ENCODE data around the gene KEL.

The KEL gene

GRCh38 chr7:142927085-142927745, 34.9 kb downstream of the KEL start:
- DNase-seq = no peak

GRCh38 chr7:142925413-142925812, 36.8 kb downstream of the KEL start:
- no peak for DNase-seq

- no peak for DNase-seq
Observed at GRCh38 chr7:142923391-142923790, 38.8 kb downstream of the KEL start.

- peak; percentile 11 for DNase-seq
Observed at GRCh38 chr7:142919656-142920055, 42.5 kb downstream of the KEL start.

GRCh38 chr7:142918901-142919300, 43.3 kb downstream of the KEL start:
- no peak for DNase-seq

- no peak for DNase-seq
Observed at GRCh38 chr7:142917447-142917846, 44.7 kb downstream of the KEL start.

- no peak for DNase-seq
Observed at GRCh38 chr7:142916508-142916907, 45.7 kb downstream of the KEL start.

GRCh38 chr7:142915315-142915714, 46.8 kb downstream of the KEL start:
- DNase-seq = no peak

GRCh38 chr7:142914121-142914520, 48.0 kb downstream of the KEL start:
- DNase-seq = no peak

GRCh38 chr7:142913566-142913965, 48.6 kb downstream of the KEL start:
- DNase-seq = no peak

GRCh38 chr7:142913051-142913450, 49.1 kb downstream of the KEL start:
- no peak for DNase-seq

GRCh38 chr7:142910481-142910880, 51.7 kb downstream of the KEL start:
- DNase-seq = no peak

- DNase-seq = no peak
Observed at GRCh38 chr7:142910031-142910433, 52.1 kb downstream of the KEL start.

- no peak for DNase-seq
Observed at GRCh38 chr7:142908921-142909890, 53.0 kb downstream of the KEL start.

- no peak for DNase-seq
Observed at GRCh38 chr7:142908290-142908689, 53.9 kb downstream of the KEL start.

GRCh38 chr7:142906643-142907042, 55.5 kb downstream of the KEL start:
- DNase-seq = no peak

GRCh38 chr7:142905759-142906158, 56.4 kb downstream of the KEL start:
- no peak for DNase-seq

GRCh38 chr7:142904128-142904527, 58.0 kb downstream of the KEL start:
- no peak for DNase-seq

- no peak for DNase-seq
Observed at GRCh38 chr7:142901426-142902259, 60.5 kb downstream of the KEL start.

- DNase-seq = peak; percentile 62
Observed at GRCh38 chr7:142899661-142900060, 62.5 kb downstream of the KEL start.

- DNase-seq = no peak
Observed at GRCh38 chr7:142898377-142899170, 63.6 kb downstream of the KEL start.

GRCh38 chr7:142897691-142898090, 64.5 kb downstream of the KEL start:
- no peak for DNase-seq
